ENCODE measurements around the gene ETV3L. TPM values are rescaled to one million over a fixed set of nuclear protein-coding genes. Genes with fewer than 3 reads are reported as not detected.

Gene ETV3L
- total and polyA plus RNA-seq, 2 donors (not counting 1 experiment from before 2014, with no cell fraction given): not detected

DNA sequence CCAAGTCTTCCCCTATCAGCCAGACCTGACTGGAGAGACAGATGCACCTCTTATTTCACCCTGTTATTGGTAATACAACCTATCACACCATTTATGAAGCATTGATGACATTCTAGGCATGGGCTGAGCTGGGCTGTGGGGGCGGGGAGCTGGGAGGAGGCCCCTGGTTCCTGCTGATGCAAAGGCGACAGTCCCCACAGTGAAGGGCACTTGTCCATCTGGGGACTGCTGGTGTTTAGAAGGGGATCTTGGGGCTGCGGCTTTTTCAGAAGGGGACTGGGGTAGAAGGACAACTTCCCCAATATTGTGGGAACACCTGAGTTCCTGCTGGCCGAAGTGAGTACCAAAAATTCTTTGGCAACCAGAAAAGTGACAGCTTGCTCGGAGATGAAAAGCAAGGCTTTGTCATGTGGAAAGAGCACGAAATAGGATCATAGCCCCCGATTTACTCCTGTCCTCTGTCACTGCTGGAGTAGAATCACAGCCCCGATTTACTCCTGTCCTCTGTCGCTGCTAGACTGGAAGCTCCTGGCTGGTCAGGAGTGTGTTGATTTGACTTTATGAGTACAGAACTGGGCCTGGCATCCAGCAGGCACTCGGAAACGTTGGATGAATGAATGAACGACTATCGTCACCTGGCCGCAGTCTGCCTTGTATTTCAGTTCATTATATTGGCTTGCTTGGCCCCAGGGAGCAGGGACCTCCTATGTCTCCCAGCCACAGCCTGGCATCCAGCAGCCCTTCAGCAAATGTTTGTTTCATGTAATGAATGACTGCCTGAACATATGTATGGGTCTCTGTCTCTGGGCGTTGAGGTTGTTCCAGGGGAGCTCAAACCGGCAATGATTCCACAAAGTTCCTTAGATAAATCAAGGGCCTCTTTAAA, 16.5 kb upstream of the ETV3L start:
- no peaks in the 10 kb centered on the region for H3K9me3 ChIP-seq (ENCODE audit: control insufficient read depth, insufficient read depth, low read depth, low read length)
- no peak for DNase-seq (ENCODE audit: low read depth in 2 of 2)
- H3K36me3 ChIP-seq (ENCODE audit: control insufficient read depth, insufficient read depth, low read length): no peaks in the 10 kb centered on the region

DNA sequence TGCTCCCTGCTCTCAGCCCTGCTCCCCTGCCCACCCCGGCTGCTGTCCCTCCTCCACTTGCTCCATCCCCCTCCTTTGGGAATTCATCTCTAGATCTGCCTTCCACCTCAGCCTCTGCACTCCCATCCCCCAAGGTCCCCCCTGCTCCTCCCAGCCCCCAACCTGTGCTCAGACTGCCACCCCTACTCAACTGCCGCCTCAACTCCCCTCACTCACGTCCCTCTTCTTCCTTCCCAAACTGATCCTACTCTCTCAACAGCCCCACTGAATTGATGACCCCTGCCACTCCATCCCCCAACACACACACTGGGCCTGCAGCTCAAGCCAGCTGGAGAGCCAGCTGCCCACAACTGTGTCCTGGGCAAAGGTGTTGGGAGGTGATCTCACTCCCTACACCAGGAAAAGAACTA, 15.8 kb upstream of the ETV3L start:
- TF ChIP-seq CTCF (conservative IDR thresholded peaks at IDR 0.05 in 1 of 2, IDR thresholded peaks at IDR 0.05 in 1 of 2; ENCODE audit: low read depth in 1 of 2, low read length in 2 of 2) (no peak), EZH2 (IDR thresholded peaks at IDR 0.05; ENCODE audit: low read length, missing control alignments) (no peak)
- Histone ChIP-seq H3K79me2 (ENCODE audit: control insufficient read depth, insufficient read depth, low read length) (no peaks in the 10 kb centered on the region), H3K4me3 (replicated peaks in 1 of 4; ENCODE audit: control extremely low read depth in 1 of 4, insufficient read depth in 1 of 4, low read depth in 3 of 4, low read length in 4 of 4) (no peak overlapping the region), H3K4me1 (ENCODE audit: control insufficient read depth, extremely low read depth, insufficient read depth, low read length) (no peaks in the 10 kb centered on the region), H2AFZ (ENCODE audit: low read length) (no peak overlapping the region), H3K4me2 (ENCODE audit: extremely low read depth, insufficient read depth, low read length) (no peak overlapping the region), H4K20me1 (ENCODE audit: control insufficient read depth, extremely low read depth, insufficient read depth, low read length) (no peaks in the 10 kb centered on the region), H3K36me3 (ENCODE audit: control insufficient read depth, insufficient read depth, low read length) (no peaks in the 10 kb centered on the region), H3K27me3 (ENCODE audit: control insufficient read depth, insufficient read depth, low read length) (peaks cover 30% of the 10 kb centered on the region), H3K9me3 (ENCODE audit: control insufficient read depth, insufficient read depth, low read depth, low read length) (no peaks in the 10 kb centered on the region), H3K9ac (ENCODE audit: insufficient read depth, low read length) (no peak overlapping the region), H3K27ac (ENCODE audit: insufficient read depth, low read length) (no peak overlapping the region)
- no peak for DNase-seq (ENCODE audit: low read depth in 2 of 2)

More for the DNA sequence above, 16.5 kb upstream of the ETV3L start:
- no peak overlapping the region for H3K27ac ChIP-seq (ENCODE audit: insufficient read depth, low read length)
- no peak overlapping the region for H2AFZ ChIP-seq (ENCODE audit: low read length)
- H3K4me3 ChIP-seq (replicated peaks in 1 of 4; ENCODE audit: control extremely low read depth in 1 of 4, insufficient read depth in 1 of 4, low read depth in 3 of 4, low read length in 4 of 4): no peak overlapping the region
- no peak for TF ChIP-seq EZH2 (IDR thresholded peaks at IDR 0.05; ENCODE audit: low read length, missing control alignments)
- TF ChIP-seq CTCF (conservative IDR thresholded peaks at IDR 0.05 in 1 of 2, IDR thresholded peaks at IDR 0.05 in 1 of 2; ENCODE audit: low read depth in 1 of 2, low read length in 2 of 2): no peak
- no peaks in the 10 kb centered on the region for H4K20me1 ChIP-seq (ENCODE audit: control insufficient read depth, extremely low read depth, insufficient read depth, low read length)
- H3K4me2 ChIP-seq (ENCODE audit: extremely low read depth, insufficient read depth, low read length): no peak overlapping the region
- H3K79me2 ChIP-seq (ENCODE audit: control insufficient read depth, insufficient read depth, low read length): no peaks in the 10 kb centered on the region
- H3K4me1 ChIP-seq (ENCODE audit: control insufficient read depth, extremely low read depth, insufficient read depth, low read length): no peaks in the 10 kb centered on the region
- peaks cover 27% of the 10 kb centered on the region for H3K27me3 ChIP-seq (ENCODE audit: control insufficient read depth, insufficient read depth, low read length)
- no peak overlapping the region for H3K9ac ChIP-seq (ENCODE audit: insufficient read depth, low read length)

GRCh38 chr1:157114183-157115121, 14.8 kb upstream of the ETV3L start:
- peaks cover 31% of the 10 kb centered on the region for H3K27me3 ChIP-seq (ENCODE audit: control insufficient read depth, insufficient read depth, low read length)
- TF ChIP-seq EZH2 (IDR thresholded peaks at IDR 0.05; ENCODE audit: low read length, missing control alignments) (no peak), CTCF (conservative IDR thresholded peaks at IDR 0.05 in 1 of 2, IDR thresholded peaks at IDR 0.05 in 1 of 2; ENCODE audit: low read depth in 1 of 2, low read length in 2 of 2) (no peak)
- no peaks in the 10 kb centered on the region for H4K20me1 ChIP-seq (ENCODE audit: control insufficient read depth, extremely low read depth, insufficient read depth, low read length)
- no peaks in the 10 kb centered on the region for H3K4me1 ChIP-seq (ENCODE audit: control insufficient read depth, extremely low read depth, insufficient read depth, low read length)
- DNase-seq (ENCODE audit: low read depth in 2 of 2): no peak
- H3K4me3 ChIP-seq (replicated peaks in 1 of 4; ENCODE audit: control extremely low read depth in 1 of 4, insufficient read depth in 1 of 4, low read depth in 3 of 4, low read length in 4 of 4): no peak overlapping the region
- no peak overlapping the region for H2AFZ ChIP-seq (ENCODE audit: low read length)
- H3K36me3 ChIP-seq (ENCODE audit: control insufficient read depth, insufficient read depth, low read length): no peaks in the 10 kb centered on the region
- no peaks in the 10 kb centered on the region for H3K9me3 ChIP-seq (ENCODE audit: control insufficient read depth, insufficient read depth, low read depth, low read length)
- no peak overlapping the region for H3K4me2 ChIP-seq (ENCODE audit: extremely low read depth, insufficient read depth, low read length)
- no peak overlapping the region for H3K9ac ChIP-seq (ENCODE audit: insufficient read depth, low read length)
- no peaks in the 10 kb centered on the region for H3K79me2 ChIP-seq (ENCODE audit: control insufficient read depth, insufficient read depth, low read length)
- no peak overlapping the region for H3K27ac ChIP-seq (ENCODE audit: insufficient read depth, low read length)
